Measurements from ENCODE around the gene TECPR1. TPM values are rescaled to one million over a fixed set of nuclear protein-coding genes. Genes with fewer than 3 reads are reported as not detected.

TECPR1 gene
- total and polyA plus RNA-seq, 2 donors (not counting 1 experiment from before 2014, with no cell fraction given), result 20.9 to 52.2 TPM

DNA sequence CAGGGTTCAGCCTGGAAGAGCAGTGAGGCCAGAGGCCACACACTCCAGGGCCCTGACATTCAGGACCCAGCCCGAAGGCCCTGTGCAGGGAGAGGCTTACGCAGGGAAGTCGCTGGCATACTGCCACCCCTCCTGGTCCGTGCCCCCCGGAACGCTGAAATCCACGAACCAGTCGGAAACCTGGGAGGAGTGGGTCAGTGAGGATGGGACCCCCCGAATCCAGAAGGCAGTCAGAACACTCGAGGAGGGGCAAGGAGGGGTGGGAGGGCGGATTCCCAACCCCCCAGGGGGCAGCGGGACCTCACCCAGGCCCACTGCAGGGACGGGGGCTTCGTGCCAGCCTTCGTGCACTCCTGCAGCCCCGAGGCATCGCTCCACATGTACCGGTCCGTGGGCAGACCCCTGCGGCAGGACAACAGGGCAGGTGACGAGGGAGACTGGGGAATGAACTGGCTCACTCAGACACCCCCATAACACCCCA, 27.3 kb downstream of the TECPR1 start:
- H3K9me3 ChIP-seq (ENCODE audit: control extremely low read depth in 1 of 3, control insufficient read depth in 2 of 3, insufficient read depth in 1 of 3, low read length in 2 of 3), result no peaks in the 10 kb centered on the region
- H3K36me3 ChIP-seq (replicated peaks in 1 of 2; ENCODE audit: control extremely low read depth in 1 of 2, control insufficient read depth in 1 of 2, extremely low read depth in 1 of 2, insufficient read depth in 2 of 2, low read length in 1 of 2), result peaks cover 0 to 51% of the 10 kb centered on the region in 2 experiments
- H3K4me1 ChIP-seq (ENCODE audit: control insufficient read depth in 2 of 2, insufficient read depth in 2 of 2, low read length in 2 of 2), result peaks cover 3 to 11% of the 10 kb centered on the region in 2 donors
- POLR2A ChIA-PET, result interaction anchor here (0.5 kb wide), 1 partner anchor 1251 kb away, joined by 4 read pairs; no protein-coding TSS in a partner anchor
- CTCF ChIA-PET, result no interaction called here
- no peak overlapping the region for H2AFZ ChIP-seq (ENCODE audit: insufficient read depth, low read depth, low read length, poor library complexity, severe bottlenecking)
- Mint-ChIP-seq H3K4me3 (no peak overlapping the region), H3K27ac (no peak overlapping the region), H3K9me3 (ENCODE audit: insufficient read depth) (no peaks in the 10 kb centered on the region), H3K27me3 (no peaks in the 10 kb centered on the region), H3K4me1 (peaks cover 5% of the 10 kb centered on the region)
- DNase-seq (no peak), ATAC-seq (ENCODE audit: low read depth) (no peak)
- no peak overlapping the region for H3K27ac ChIP-seq (ENCODE audit: low read length in 2 of 2)
- no peaks in the 10 kb centered on the region for H3K79me2 ChIP-seq (ENCODE audit: control insufficient read depth, insufficient read depth, low read length)
- intact Hi-C loops (cut with micrococcal nuclease), result no loop called here
- 96% methylated on average over 21 of the region's 21 CpGs for WGBS (ENCODE audit: insufficient coverage)
- no peak overlapping the region for H3K4me3 ChIP-seq (ENCODE audit: control extremely low read depth in 1 of 5, extremely low read depth in 1 of 5, insufficient read depth in 1 of 5, low read depth in 2 of 5, low read length in 4 of 5)
- H4K20me1 ChIP-seq (ENCODE audit: control insufficient read depth, insufficient read depth, low read length, poor library complexity, severe bottlenecking), result peaks cover 20% of the 10 kb centered on the region
- peaks cover 0 to 3% (median 0%) of the 10 kb centered on the region in 4 experiments for H3K27me3 ChIP-seq (replicated peaks in 1 of 4; ENCODE audit: control extremely low read depth in 1 of 4, control insufficient read depth in 3 of 4, insufficient read depth in 4 of 4, low read length in 3 of 4)
- H3K9ac ChIP-seq (ENCODE audit: low read length), result no peak overlapping the region
- H3K4me2 ChIP-seq (replicated peaks; ENCODE audit: low read depth, low read length, poor library complexity, severe bottlenecking), result no peak overlapping the region
- TF ChIP-seq EZH2 (IDR thresholded peaks at IDR 0.05; ENCODE audit: borderline replicate concordance, insufficient read depth, low read depth, low read length, poor library complexity, severe bottlenecking) (no peak), CTCF (IDR thresholded peaks at IDR 0.05) (no peak)

DNA sequence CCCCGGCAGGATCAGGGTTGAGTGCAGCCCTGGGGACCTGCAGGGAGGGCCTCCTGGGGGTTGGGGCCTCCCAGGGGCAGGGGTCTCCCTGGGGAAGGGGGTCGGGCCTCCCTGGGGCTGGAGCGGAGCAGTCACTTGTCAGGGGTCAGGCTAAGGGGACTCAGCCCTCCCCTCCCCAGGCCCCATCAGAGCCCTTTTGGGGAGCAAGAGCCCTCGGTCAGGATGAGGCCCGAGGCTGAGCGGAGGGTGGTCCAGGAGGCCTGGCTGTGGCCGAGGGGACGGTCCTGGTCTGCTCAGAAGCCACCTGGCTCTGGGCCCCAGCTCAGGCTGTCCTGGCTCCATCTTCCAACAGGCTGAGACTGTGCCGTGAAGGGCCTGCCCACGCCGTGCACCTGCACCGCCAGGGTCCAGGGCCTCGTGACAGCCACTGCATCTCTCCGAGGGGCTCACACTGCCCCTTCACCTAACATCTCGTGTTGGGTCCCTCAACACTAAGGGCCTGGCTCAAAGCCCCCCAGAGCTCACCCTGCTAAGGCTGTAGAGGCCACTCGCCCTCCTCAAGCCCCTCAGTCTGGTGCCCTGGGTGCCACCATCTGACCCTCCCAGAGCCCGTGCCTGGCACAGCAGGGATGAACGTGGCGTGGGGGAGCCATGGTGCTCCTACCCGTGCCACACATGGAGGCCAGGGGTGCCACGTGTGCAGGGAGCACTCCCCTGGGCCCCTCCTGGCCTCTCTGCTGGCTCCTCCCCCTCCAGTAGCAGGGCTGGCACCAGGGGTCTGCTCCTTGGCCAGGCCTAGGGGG, 27.9 kb downstream of the TECPR1 start:
- Histone ChIP-seq H3K4me2 (replicated peaks; ENCODE audit: low read depth, low read length, poor library complexity, severe bottlenecking) (no peak overlapping the region), H3K4me1 (ENCODE audit: control insufficient read depth in 2 of 2, insufficient read depth in 2 of 2, low read length in 2 of 2) (peaks cover 8 to 16% of the 10 kb centered on the region in 2 donors), H3K36me3 (replicated peaks in 1 of 2; ENCODE audit: control extremely low read depth in 1 of 2, control insufficient read depth in 1 of 2, extremely low read depth in 1 of 2, insufficient read depth in 2 of 2, low read length in 1 of 2) (peaks cover 0 to 48% of the 10 kb centered on the region in 2 experiments), H3K4me3 (ENCODE audit: control extremely low read depth in 1 of 5, extremely low read depth in 1 of 5, insufficient read depth in 1 of 5, low read depth in 2 of 5, low read length in 4 of 5) (no peak overlapping the region), H3K27ac (ENCODE audit: low read length in 2 of 2) (no peak overlapping the region), H3K27me3 (replicated peaks in 1 of 4; ENCODE audit: control extremely low read depth in 1 of 4, control insufficient read depth in 3 of 4, insufficient read depth in 4 of 4, low read length in 3 of 4) (peaks cover 0 to 3% (median 0%) of the 10 kb centered on the region in 4 experiments), H2AFZ (ENCODE audit: insufficient read depth, low read depth, low read length, poor library complexity, severe bottlenecking) (no peak overlapping the region), H3K9ac (ENCODE audit: low read length) (no peak overlapping the region), H3K9me3 (ENCODE audit: control extremely low read depth in 1 of 3, control insufficient read depth in 2 of 3, insufficient read depth in 1 of 3, low read length in 2 of 3) (no peaks in the 10 kb centered on the region), H4K20me1 (ENCODE audit: control insufficient read depth, insufficient read depth, low read length, poor library complexity, severe bottlenecking) (peaks cover 22% of the 10 kb centered on the region), H3K79me2 (ENCODE audit: control insufficient read depth, insufficient read depth, low read length) (no peaks in the 10 kb centered on the region)
- WGBS (ENCODE audit: insufficient coverage), result 93% methylated on average over 21 of the region's 21 CpGs
- no peak for ATAC-seq (ENCODE audit: low read depth)
- no peak overlapping the region for H3K4me3 Mint-ChIP-seq
- TF ChIP-seq EZH2 (IDR thresholded peaks at IDR 0.05; ENCODE audit: borderline replicate concordance, insufficient read depth, low read depth, low read length, poor library complexity, severe bottlenecking), result no peak
- TF ChIP-seq CTCF (IDR thresholded peaks at IDR 0.05), result no peak
- ChIA-PET POLR2A (interaction anchor here (0.5 kb wide), 1 partner anchor 1251 kb away, joined by 4 read pairs; no protein-coding TSS in a partner anchor), CTCF (no interaction called here)
- DNase-seq, result no peak
- intact Hi-C loops (cut with micrococcal nuclease), result no loop called here
- H3K27ac Mint-ChIP-seq, result no peak overlapping the region
- H3K27me3 Mint-ChIP-seq, result no peaks in the 10 kb centered on the region
- peaks cover 10% of the 10 kb centered on the region for H3K4me1 Mint-ChIP-seq
- H3K9me3 Mint-ChIP-seq (ENCODE audit: insufficient read depth), result no peaks in the 10 kb centered on the region

Measured in B cell (primary cell).